Lung (tissue), 12 donors: Measurements from ENCODE around the gene FILIP1L. TPM values are rescaled to one million over a fixed set of nuclear protein-coding genes. Genes with fewer than 3 reads are reported as not detected.
A peak's percentile ranks its signal among the peaks of the same experiment; 100 is the strongest.

ENCODE experiments used
- ATAC-seq: fragments of 200-7000 bp; cut with Tn5 transposase; one replicate; pipeline ENCODE4 v1.9.1; 2020; ENCODE audit warnings: moderate number of reproducible peaks; ENCODE audit not compliant: insufficient read depth, low FRiP score
- DNase-seq, 3 donors: peaks; one replicate each; pipeline ENCODE4 v3.0.0-alpha.2; 2013 to 2017
- H3K27ac ChIP-seq, 2 donors: one replicate each; pipeline ENCODE4 v1.5.1; 2013; ENCODE audit warnings: mild to moderate bottlenecking in 2 of 2, moderate library complexity in 2 of 2, control low read depth in 1 of 2, inconsistent platforms in 1 of 2, low read depth in 1 of 2, low read length in 1 of 2
- H3K27me3 ChIP-seq, 3 donors: one replicate each; pipeline ENCODE4 v1.5.1; 2013; ENCODE audit warnings: low read length in 2 of 3; ENCODE audit not compliant: control insufficient read depth in 3 of 3, insufficient read depth in 3 of 3
- H3K36me3 ChIP-seq, 4 donors: one replicate each; pipeline ENCODE4 v1.5.1; 2013; ENCODE audit warnings: low read length in 4 of 4, mild to moderate bottlenecking in 1 of 4, moderate library complexity in 1 of 4; ENCODE audit not compliant: control insufficient read depth in 4 of 4, insufficient read depth in 4 of 4
- H3K4me1 ChIP-seq, 5 donors: one replicate each; pipeline ENCODE4 v1.5.1; 2013; ENCODE audit warnings: low read length in 5 of 5, mild to moderate bottlenecking in 2 of 5, moderate library complexity in 1 of 5; ENCODE audit not compliant: control insufficient read depth in 5 of 5, insufficient read depth in 5 of 5
- H3K4me3 ChIP-seq: one replicate; pipeline ENCODE4 v1.5.1; 2013; ENCODE audit warnings: mild to moderate bottlenecking, control low read depth, moderate library complexity
- H3K9ac ChIP-seq, 2 donors: one replicate each; pipeline ENCODE4 v1.5.1; 2013; ENCODE audit warnings: low read length in 2 of 2, control low read depth in 1 of 2; ENCODE audit not compliant: insufficient read depth in 1 of 2
- H3K9me3 ChIP-seq, 4 donors: one replicate each; pipeline ENCODE4 v1.5.1; 2013; ENCODE audit warnings: low read length in 3 of 4, mild to moderate bottlenecking in 1 of 4, moderate library complexity in 1 of 4; ENCODE audit not compliant: control insufficient read depth in 4 of 4, insufficient read depth in 3 of 4
- WGBS, 2 donors: extraction: QIAGEN DNeasy Blood & Tissue Kit; methylation state at CpG; one replicate each; pipeline ENCODE4 v1.1.7; 2013; 5-methylcytosine and 5-hydroxymethylcytosine counted together
- polyA plus RNA-seq, 2 donors: library from polyadenylated mRNA; stranded (reverse); fragments of 200-250 nt; gene quantifications; one replicate each; pipeline ENCODE4 v1.2.1, GENCODE V29; 2013
- total RNA-seq, 2 donors: library from RNA; depleted of rRNA in 1 of 2; stranded (reverse); fragments of >200 nt in 1 of 2; gene quantifications; one replicate each; pipeline ENCODE4 v1.2.1, GENCODE V29; 2014 to 2021
- TF ChIP-seq, protein P1 (sequence below): IDR thresholded peaks from 2 replicates; pipeline ENCODE4 v1.5.1; 2012; ENCODE audit warnings: mild to moderate bottlenecking; ENCODE audit errors: control extremely low read depth, extremely low read depth
- donor health status: control.
- donor health status: control.
- donor health status: Bipolar disorder and iron deficiency.
- donor health status: healthy.
- donor health status: DM: yes; HTN: yes; CAD: no.

FILIP1L gene
- total and polyA plus RNA-seq, 4 donors: 8.3 to 27.8 (median 22.5) TPM

DNA sequence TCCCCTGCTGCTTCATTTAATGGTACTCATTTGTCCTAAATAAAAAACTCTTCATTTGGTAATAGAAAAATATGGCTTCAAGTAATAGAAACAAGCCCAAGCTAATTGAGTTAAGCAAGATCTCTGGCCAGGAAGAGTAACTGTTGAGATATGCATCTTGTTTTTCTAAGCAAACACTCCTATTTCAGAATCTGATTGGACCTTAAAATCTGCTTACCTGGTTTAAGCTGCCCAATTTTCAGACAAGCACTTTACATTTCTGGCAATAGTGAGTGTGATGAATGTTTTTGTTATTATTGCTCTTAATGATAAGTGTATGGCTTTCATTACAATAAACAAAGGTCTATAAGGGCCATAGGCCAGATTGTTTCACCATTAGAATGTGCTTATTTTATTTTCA is 210.4 kb downstream of the FILIP1L start:
- DNase-seq: no peak
- H3K4me3 ChIP-seq: no peak overlapping the region
- peaks cover 0 to 22% (median 6%) of the 10 kb centered on the region in 5 donors for H3K4me1 ChIP-seq
- no peak overlapping the region for H3K9ac ChIP-seq
- H3K27ac ChIP-seq: no peak overlapping the region
- no peaks in the 10 kb centered on the region for H3K36me3 ChIP-seq
- no peaks in the 10 kb centered on the region for H3K27me3 ChIP-seq
- TF ChIP-seq, protein P1, sequence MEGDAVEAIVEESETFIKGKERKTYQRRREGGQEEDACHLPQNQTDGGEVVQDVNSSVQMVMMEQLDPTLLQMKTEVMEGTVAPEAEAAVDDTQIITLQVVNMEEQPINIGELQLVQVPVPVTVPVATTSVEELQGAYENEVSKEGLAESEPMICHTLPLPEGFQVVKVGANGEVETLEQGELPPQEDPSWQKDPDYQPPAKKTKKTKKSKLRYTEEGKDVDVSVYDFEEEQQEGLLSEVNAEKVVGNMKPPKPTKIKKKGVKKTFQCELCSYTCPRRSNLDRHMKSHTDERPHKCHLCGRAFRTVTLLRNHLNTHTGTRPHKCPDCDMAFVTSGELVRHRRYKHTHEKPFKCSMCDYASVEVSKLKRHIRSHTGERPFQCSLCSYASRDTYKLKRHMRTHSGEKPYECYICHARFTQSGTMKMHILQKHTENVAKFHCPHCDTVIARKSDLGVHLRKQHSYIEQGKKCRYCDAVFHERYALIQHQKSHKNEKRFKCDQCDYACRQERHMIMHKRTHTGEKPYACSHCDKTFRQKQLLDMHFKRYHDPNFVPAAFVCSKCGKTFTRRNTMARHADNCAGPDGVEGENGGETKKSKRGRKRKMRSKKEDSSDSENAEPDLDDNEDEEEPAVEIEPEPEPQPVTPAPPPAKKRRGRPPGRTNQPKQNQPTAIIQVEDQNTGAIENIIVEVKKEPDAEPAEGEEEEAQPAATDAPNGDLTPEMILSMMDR: no peak
- H3K9me3 ChIP-seq: no peaks in the 10 kb centered on the region
- no peak for ATAC-seq

DNA sequence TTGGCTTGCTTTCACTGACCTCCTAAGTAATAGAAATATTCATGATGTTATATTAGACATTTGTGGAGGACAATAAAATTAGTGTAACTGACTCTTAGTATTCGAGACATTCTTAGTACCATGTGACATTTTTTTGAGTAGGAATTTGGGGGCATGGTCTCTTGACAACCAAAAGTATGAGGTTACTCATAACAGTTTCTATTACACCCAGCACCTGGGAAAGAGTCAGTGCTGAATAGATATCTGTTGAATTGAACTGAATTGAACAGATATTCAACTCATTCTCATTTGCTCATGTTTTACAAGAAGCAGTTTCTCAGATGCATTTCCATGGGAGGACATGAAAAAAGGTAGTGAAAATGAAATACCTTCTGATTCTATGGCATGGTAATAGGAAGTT is 212.2 kb downstream of the FILIP1L start:
- DNase-seq (no peak), ATAC-seq (no peak)
- no peaks in the 10 kb centered on the region for H3K36me3 ChIP-seq
- no peaks in the 10 kb centered on the region for H3K27me3 ChIP-seq
- TF ChIP-seq, protein P1: no peak
- H3K4me1 ChIP-seq: peaks cover 0 to 22% (median 6%) of the 10 kb centered on the region in 5 donors
- H3K27ac ChIP-seq: no peak overlapping the region
- H3K4me3 ChIP-seq: no peak overlapping the region
- no peak overlapping the region for H3K9ac ChIP-seq
- no peaks in the 10 kb centered on the region for H3K9me3 ChIP-seq
- 86 to 87% methylated on average over 1 of the region's 1 CpG for WGBS, 2 donors

DNA sequence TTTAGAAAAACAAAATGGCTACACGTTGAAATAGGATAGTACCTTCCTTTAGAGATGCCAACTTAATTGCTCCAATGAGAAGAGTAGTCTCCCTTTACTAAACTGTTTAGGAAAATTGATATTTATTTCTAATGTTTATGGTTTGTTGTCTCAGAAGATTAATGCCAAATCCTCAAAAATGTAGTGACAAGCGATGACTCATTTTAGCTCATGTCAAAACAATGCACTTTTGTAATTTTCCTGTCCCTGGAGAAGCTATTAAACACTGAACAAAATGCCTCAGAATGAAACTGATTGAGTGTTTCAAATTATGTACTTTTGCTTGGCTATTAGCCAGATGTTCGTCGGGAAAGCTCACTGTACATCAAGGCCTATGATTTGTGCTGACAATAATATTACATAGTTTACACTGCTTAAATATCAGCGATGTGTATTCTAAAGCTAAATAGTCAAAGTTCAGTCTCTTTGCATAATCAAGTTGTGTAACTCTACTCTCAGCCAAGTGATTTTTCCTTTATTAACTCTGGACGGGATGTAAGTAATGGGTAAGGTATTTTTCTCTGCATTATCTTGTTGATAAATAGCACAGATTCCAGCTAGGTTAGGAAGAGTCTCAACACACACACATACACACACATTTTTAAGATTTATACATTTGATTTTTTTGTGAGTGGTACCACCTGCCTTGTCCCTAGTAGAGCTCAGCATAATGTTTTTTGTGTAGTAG is 212.9 kb downstream of the FILIP1L start:
- H3K4me3 ChIP-seq: no peak overlapping the region
- ATAC-seq (peak; percentile 47), DNase-seq (peak in 2 of 3 donors; percentile 65)
- peaks cover 0 to 22% (median 6%) of the 10 kb centered on the region in 5 donors for H3K4me1 ChIP-seq
- 18 to 34% methylated on average over 6 of the region's 6 CpGs for WGBS, 2 donors
- no peaks in the 10 kb centered on the region for H3K9me3 ChIP-seq
- H3K27ac ChIP-seq: peak overlapping the region in 1 of 2 donors; percentile 21
- peak overlapping the region in 1 of 2 donors; percentile 29 for H3K9ac ChIP-seq
- no peaks in the 10 kb centered on the region for H3K36me3 ChIP-seq
- no peaks in the 10 kb centered on the region for H3K27me3 ChIP-seq
- TF ChIP-seq, protein P1: no peak
